Neural progenitor cell (in vitro differentiated cells): Measurements from ENCODE around the gene ADH7.

Experiments
- EZH2 ChIP-seq: fragments of 200-600 bp; sonication (generic); IDR thresholded peaks from 2 replicates; pipeline ENCODE4 v1.6.1; 2017; ENCODE audit warnings: antibody characterized with exemption, mild to moderate bottlenecking, moderate library complexity
- TF ChIP-seq, protein P1 (sequence below): fragments of 200-600 bp; sonication (generic); IDR thresholded peaks from 2 replicates; pipeline ENCODE4 v1.5.1; 2017; ENCODE audit warnings: antibody characterized with exemption, mild to moderate bottlenecking

DNA sequence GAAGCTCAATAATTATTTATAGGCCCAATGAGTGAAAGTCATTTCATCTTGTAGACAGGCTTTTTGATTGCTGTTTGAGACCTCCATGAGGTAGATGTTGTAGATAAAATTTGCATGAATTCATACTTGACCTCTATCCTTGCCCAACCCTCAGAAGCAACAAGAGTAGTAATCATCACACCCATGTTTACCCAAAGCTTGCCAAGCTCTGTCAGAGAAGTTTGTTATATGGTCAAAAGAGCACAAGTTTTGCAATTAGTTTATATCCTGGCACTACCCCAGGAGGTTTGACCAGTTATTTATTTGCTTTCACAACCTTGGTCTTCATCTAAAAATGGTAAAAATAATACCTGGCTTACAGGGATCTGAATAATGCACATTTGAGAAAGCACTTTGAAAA is 20.7 kb downstream of the ADH7 start:
- TF ChIP-seq, protein P1, sequence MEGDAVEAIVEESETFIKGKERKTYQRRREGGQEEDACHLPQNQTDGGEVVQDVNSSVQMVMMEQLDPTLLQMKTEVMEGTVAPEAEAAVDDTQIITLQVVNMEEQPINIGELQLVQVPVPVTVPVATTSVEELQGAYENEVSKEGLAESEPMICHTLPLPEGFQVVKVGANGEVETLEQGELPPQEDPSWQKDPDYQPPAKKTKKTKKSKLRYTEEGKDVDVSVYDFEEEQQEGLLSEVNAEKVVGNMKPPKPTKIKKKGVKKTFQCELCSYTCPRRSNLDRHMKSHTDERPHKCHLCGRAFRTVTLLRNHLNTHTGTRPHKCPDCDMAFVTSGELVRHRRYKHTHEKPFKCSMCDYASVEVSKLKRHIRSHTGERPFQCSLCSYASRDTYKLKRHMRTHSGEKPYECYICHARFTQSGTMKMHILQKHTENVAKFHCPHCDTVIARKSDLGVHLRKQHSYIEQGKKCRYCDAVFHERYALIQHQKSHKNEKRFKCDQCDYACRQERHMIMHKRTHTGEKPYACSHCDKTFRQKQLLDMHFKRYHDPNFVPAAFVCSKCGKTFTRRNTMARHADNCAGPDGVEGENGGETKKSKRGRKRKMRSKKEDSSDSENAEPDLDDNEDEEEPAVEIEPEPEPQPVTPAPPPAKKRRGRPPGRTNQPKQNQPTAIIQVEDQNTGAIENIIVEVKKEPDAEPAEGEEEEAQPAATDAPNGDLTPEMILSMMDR, result no peak
- no peak for TF ChIP-seq EZH2
